CD4-positive, alpha-beta T cell (primary cell): Measurements from ENCODE around the gene AGER. TPM values are rescaled to one million over a fixed set of nuclear protein-coding genes. Genes with fewer than 3 reads are reported as not detected.

Experiments
- ATAC-seq: fragments of 200-7000 bp; cut with Tn5 transposase; one replicate; pipeline ENCODE4 v1.10.0; 2022; ENCODE audit warnings: mild to moderate bottlenecking; ENCODE audit not compliant: poor library complexity
- CTCF ChIA-PET: fragments of 350-600 bp; sonication (Branson Sonifier 250); formaldehyde crosslinking; loops from one replicate; lab custom pipeline; 2021; ENCODE audit warnings: antibody characterized with exemption, inconsistent platforms; lab: Charles Lee
- POLR2A ChIA-PET: fragments of 350-600 bp; sonication (Branson Sonifier 250); formaldehyde crosslinking; loops from one replicate; lab custom pipeline; 2021; ENCODE audit warnings: antibody characterized with exemption, inconsistent platforms; lab: Charles Lee
- DNase-seq, 14 experiments: peaks; one replicate each; pipeline ENCODE4 v3.0.0-alpha.2; 2013 to 2020; ENCODE audit warnings: mixed read lengths in 2 of 14
- H3K27ac ChIP-seq, 2 donors: one replicate each; pipeline versions ENCODE4 v1.5.1 to v1.7.0; 2013; ENCODE audit warnings: low read length in 2 of 2, low read depth in 1 of 2, mild to moderate bottlenecking in 1 of 2
- H3K27me3 ChIP-seq, 2 experiments: 1 replicate in 1 of 2; 2 replicates in 1 of 2; pipeline versions ENCODE4 v1.6.1 to v1.7.0; 2013; ENCODE audit warnings: low read length in 2 of 2, control low read depth in 1 of 2, mild to moderate bottlenecking in 1 of 2, moderate library complexity in 1 of 2; ENCODE audit not compliant: insufficient read depth in 2 of 2, control insufficient read depth in 1 of 2
- H3K36me3 ChIP-seq: one replicate; pipeline ENCODE4 v1.6.1; 2013; ENCODE audit warnings: low read length, control low read depth; ENCODE audit not compliant: insufficient read depth
- H3K4me1 ChIP-seq: one replicate; pipeline ENCODE4 v1.6.1; 2013; ENCODE audit warnings: low read length, control low read depth; ENCODE audit not compliant: insufficient read depth
- H3K4me3 ChIP-seq: one replicate; pipeline ENCODE4 v1.5.1; 2013; ENCODE audit warnings: mild to moderate bottlenecking, low read length, moderate library complexity
- H3K9me3 ChIP-seq, 2 experiments: 1 replicate in 1 of 2; 2 replicates in 1 of 2; pipeline versions ENCODE4 v1.6.1 to v1.7.0; 2013; ENCODE audit warnings: low read length in 2 of 2, mild to moderate bottlenecking in 2 of 2, control low read depth in 1 of 2, moderate library complexity in 1 of 2; ENCODE audit not compliant: control insufficient read depth in 1 of 2, insufficient read depth in 1 of 2
- H3K27ac Mint-ChIP-seq: one replicate; pipeline ENCODE4 v1.8.0; 2020; ENCODE audit warnings: mixed read lengths
- H3K27me3 Mint-ChIP-seq: one replicate; pipeline ENCODE4 v1.8.0; 2021; ENCODE audit warnings: mixed read lengths
- H3K36me3 Mint-ChIP-seq: one replicate; pipeline ENCODE4 v1.8.0; 2021; ENCODE audit warnings: low read depth, mixed read lengths
- H3K4me1 Mint-ChIP-seq: one replicate; pipeline ENCODE4 v1.8.0; 2021; ENCODE audit warnings: low read depth, mixed read lengths
- H3K4me3 Mint-ChIP-seq: one replicate; pipeline ENCODE4 v1.8.0; 2020; ENCODE audit warnings: mild to moderate bottlenecking, mixed read lengths
- H3K9me3 Mint-ChIP-seq: one replicate; pipeline ENCODE4 v1.8.0; 2020; ENCODE audit warnings: mixed read lengths
- intact Hi-C, 2 experiments: fragments of 100-400 bp; cut with DNase I in 1 of 2; cut with micrococcal nuclease in 1 of 2; formaldehyde crosslinking; loops; one replicate each; pipeline versions ENCODE4 v1.15.1 to v1.9.0; 2023 to 2025; cut with DNase I, micrococcal nuclease
- total RNA-seq, 174 experiments: library from RNA in 2 of 174; stranded (reverse) in 2 of 174; gene quantifications; one replicate each; pipeline ENCODE4 v1.2.3 and lab custom pipeline; 2021 to 2026
- TF ChIP-seq, protein P1 (sequence below): fragments of 200-600 bp; IDR thresholded peaks from one replicate; pipeline ENCODE4 v1.8.0; 2022; ENCODE audit warnings: antibody characterized with exemption, mild to moderate bottlenecking

The AGER gene
- total RNA-seq, 2 experiments from 2014 or later: 23.5 to 27.0 TPM

DNA sequence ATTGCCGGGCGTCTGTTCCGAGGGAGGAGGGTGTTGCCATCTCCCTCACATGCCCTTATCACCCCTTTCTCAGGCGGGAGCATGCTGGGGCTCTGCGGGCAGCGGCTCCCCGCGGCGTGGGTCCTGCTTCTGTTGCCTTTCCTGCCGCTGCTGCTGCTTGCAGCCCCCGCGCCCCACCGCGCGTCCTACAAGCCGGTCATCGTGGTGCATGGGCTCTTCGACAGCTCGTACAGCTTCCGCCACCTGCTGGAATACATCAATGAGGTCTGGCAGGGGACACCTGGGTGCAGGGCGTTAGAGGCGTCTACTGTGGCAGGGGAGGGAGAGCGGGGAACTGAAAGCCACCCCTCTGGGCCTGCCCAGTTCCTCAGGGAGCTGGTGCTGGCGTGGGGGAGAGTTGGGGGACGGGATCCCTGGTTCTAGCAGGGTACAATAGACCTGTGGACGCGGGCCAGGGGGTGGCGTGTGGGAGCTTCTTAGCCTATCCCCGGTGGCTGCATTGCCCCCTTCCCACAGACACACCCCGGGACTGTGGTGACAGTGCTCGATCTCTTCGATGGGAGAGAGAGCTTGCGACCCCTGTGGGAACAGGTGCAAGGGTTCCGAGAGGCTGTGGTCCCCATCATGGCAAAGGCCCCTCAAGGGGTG, 29.4 kb downstream of the AGER start:
- H3K36me3 Mint-ChIP-seq: peaks cover 29% of the 10 kb centered on the region
- H3K27ac Mint-ChIP-seq: peak overlapping the region; percentile 88
- intact Hi-C loops: loop anchor here (1.0 to 10.0 kb wide), 7 partner anchors 24 to 110 kb away; partner anchors contain the start of genes FKBPL (in 2 of the 2) and RNF5 (in 1 of the 2)
- TF ChIP-seq, protein P1, sequence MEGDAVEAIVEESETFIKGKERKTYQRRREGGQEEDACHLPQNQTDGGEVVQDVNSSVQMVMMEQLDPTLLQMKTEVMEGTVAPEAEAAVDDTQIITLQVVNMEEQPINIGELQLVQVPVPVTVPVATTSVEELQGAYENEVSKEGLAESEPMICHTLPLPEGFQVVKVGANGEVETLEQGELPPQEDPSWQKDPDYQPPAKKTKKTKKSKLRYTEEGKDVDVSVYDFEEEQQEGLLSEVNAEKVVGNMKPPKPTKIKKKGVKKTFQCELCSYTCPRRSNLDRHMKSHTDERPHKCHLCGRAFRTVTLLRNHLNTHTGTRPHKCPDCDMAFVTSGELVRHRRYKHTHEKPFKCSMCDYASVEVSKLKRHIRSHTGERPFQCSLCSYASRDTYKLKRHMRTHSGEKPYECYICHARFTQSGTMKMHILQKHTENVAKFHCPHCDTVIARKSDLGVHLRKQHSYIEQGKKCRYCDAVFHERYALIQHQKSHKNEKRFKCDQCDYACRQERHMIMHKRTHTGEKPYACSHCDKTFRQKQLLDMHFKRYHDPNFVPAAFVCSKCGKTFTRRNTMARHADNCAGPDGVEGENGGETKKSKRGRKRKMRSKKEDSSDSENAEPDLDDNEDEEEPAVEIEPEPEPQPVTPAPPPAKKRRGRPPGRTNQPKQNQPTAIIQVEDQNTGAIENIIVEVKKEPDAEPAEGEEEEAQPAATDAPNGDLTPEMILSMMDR: peak; percentile 71
- Histone ChIP-seq H3K27me3 (peaks cover 0 to 6% of the 10 kb centered on the region in 2 experiments), H3K27ac (peak overlapping the region; percentile 51 to 67), H3K4me3 (peak overlapping the region; percentile 80), H3K9me3 (no peaks in the 10 kb centered on the region), H3K36me3 (peaks cover 13% of the 10 kb centered on the region), H3K4me1 (peaks cover 49% of the 10 kb centered on the region)
- CTCF ChIA-PET: interaction anchor here (1.2 to 1.3 kb wide), 3 partner anchors 27 to 41 kb away, joined by 5 to 9 read pairs (median 8); partner anchors contain the start of gene ATF6B
- peak; percentile 43 to 85 (median 59) for DNase-seq
- no peaks in the 10 kb centered on the region for H3K9me3 Mint-ChIP-seq
- peaks cover 18% of the 10 kb centered on the region for H3K27me3 Mint-ChIP-seq
- H3K4me1 Mint-ChIP-seq: peaks cover 60% of the 10 kb centered on the region
- POLR2A ChIA-PET: interaction anchor here (0.8 to 1.2 kb wide), 6 partner anchors 10 to 107 kb away, joined by 3 to 10 read pairs (median 4); partner anchors contain the start of genes AGPAT1, ATF6B, EGFL8 and FKBPL
- ATAC-seq: peak; percentile 64
- H3K4me3 Mint-ChIP-seq: peak overlapping the region; percentile 96

DNA sequence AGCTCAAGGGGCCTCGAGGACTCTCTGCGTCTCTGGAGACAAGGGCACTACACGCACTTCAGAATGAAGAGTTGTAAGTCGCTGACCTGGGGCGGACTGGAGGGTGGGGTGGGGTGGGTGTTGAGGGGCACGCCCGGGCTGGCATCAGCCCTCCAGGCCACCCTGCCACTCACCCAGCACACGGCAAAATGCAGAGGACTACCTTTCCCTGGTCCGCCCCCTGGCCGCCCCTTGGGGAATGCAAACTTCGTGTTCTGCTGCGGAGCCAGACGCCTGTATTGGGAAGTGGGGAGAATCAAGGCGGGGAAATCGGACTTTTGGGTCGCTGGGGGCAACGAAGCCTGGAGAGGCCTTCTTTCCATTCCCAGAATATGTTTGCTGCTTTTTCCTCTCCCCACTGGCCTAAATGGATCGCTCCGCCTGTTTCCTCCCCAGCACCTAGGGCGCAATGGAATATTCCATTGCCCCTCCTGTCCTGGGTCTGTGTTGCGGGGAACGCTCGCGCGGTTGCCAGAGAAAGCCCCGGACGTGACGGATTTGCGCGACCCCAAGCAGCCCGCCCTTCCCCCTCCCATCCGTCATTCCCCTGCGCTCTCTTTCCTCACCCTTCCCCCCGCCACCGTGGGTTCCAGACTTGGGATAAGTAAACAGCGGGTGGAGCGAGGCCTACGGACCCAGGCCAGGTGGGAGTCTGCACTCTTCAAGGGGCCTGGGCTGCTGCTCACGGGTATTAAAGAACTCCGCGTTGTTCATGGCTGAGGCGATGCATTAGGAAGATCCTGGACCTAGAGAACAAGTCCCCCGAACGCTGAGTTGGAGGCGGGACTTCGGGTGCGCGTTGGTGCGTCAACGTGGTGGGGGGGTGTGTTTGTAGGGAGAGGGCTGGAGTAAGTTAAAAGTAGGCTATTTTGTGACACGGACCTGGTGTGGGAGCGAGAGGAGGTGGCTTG, 30.2 kb downstream of the AGER start, which contains the start of gene PPT2:
Gene PPT2, plus strand, starts transcription at position 578 of the 950 bp plus-strand sequence. CDS start 454 bp downstream, outside the sequence.
- peak within 1 kb of the TSS; percentile 51 to 67 for H3K27ac ChIP-seq

More for the DNA sequence above, 30.2 kb downstream of the AGER start, which contains the start of gene PPT2:
- peaks cover 22% of the 10 kb centered on the region for H3K27me3 Mint-ChIP-seq
- H3K4me3 Mint-ChIP-seq: peak within 1 kb of the TSS; percentile 96
- peak; percentile 38 to 88 (median 64) for DNase-seq
- ChIA-PET CTCF (interaction anchor here (1.2 to 1.3 kb wide), 3 partner anchors 26 to 42 kb away, joined by 5 to 9 read pairs (median 8); partner anchors contain the start of gene ATF6B), POLR2A (interaction anchor here (0.5 to 1.2 kb wide), 7 partner anchors 11 to 106 kb away, joined by 3 to 10 read pairs (median 5); partner anchors contain the start of genes AGPAT1, ATF6B, EGFL8 and FKBPL)
- peak; percentile 67 for ATAC-seq
- Histone ChIP-seq H3K9me3 (peaks cover 0 to 4% of the 10 kb centered on the region in 2 experiments), H3K27me3 (peaks cover 4 to 14% of the 10 kb centered on the region in 2 experiments), H3K36me3 (peaks cover 13% of the 10 kb centered on the region), H3K4me3 (peak within 1 kb of the TSS; percentile 80), H3K4me1 (peaks cover 57% of the 10 kb centered on the region)
- no peaks in the 10 kb centered on the region for H3K9me3 Mint-ChIP-seq
- TF ChIP-seq, protein P1: no peak
- intact Hi-C loops: loop anchor here (1.0 to 10.0 kb wide), 6 partner anchors 23 to 109 kb away; partner anchors contain the start of genes FKBPL (in 2 of the 2) and RNF5 (in 1 of the 2)
- H3K4me1 Mint-ChIP-seq: peaks cover 65% of the 10 kb centered on the region
- peak within 1 kb of the TSS; percentile 88 for H3K27ac Mint-ChIP-seq
- H3K36me3 Mint-ChIP-seq: peaks cover 27% of the 10 kb centered on the region
